Tibial nerve (tissue), 4 donors: ENCODE data around the gene EPHB3. TPM values are rescaled to one million over a fixed set of nuclear protein-coding genes. Genes with fewer than 3 reads are reported as not detected.

Experiments used
- DNase-seq, 2 donors: peaks; one replicate each; pipeline ENCODE4 v3.0.0-alpha.2; 2019; ENCODE audit warnings: low spot score in 2 of 2
- H3K27ac ChIP-seq, 4 donors: fragments of 200-600 bp; sonication (generic) in 3 of 4; one replicate each; pipeline ENCODE4 v1.5.1; 2017 to 2019; ENCODE audit warnings: mild to moderate bottlenecking in 1 of 4
- H3K27me3 ChIP-seq, 2 donors: fragments of 200-600 bp; sonication (generic) in 1 of 2; one replicate each; pipeline versions ENCODE4 v1.5.1 to v1.6.0; 2017 to 2019
- H3K36me3 ChIP-seq, 3 donors: fragments of 200-600 bp; sonication (generic); one replicate each; pipeline ENCODE4 v1.5.1; 2018 to 2019
- H3K4me1 ChIP-seq, 4 donors: fragments of 200-600 bp; sonication (generic) in 3 of 4; one replicate each; pipeline ENCODE4 v1.5.1; 2017 to 2019
- H3K4me3 ChIP-seq, 4 donors: fragments of 200-600 bp; sonication (generic) in 3 of 4; one replicate each; pipeline ENCODE4 v1.5.1; 2017 to 2019; ENCODE audit warnings: mild to moderate bottlenecking in 1 of 4, moderate library complexity in 1 of 4
- H3K9me3 ChIP-seq, 4 donors: fragments of 200-600 bp; sonication (generic) in 3 of 4; one replicate each; pipeline ENCODE4 v1.5.1; 2017 to 2019
- CTCF ChIP-seq, 5 experiments: fragments of 200-600 bp in 3 of 5; fragments of 450-650 bp in 2 of 5; sonication (generic) in 3 of 5; IDR thresholded peaks; one replicate each; pipeline ENCODE4 v1.5.1; 2016 to 2019; ENCODE audit warnings: antibody characterized with exemption in 5 of 5, mild to moderate bottlenecking in 3 of 5, moderate library complexity in 2 of 5
- EP300 ChIP-seq, 2 donors: sonication (generic); formaldehyde crosslinking; IDR thresholded peaks; one replicate each; pipeline ENCODE4 v1.6.1; 2017; ENCODE audit warnings: antibody characterized with exemption in 2 of 2, mild to moderate bottlenecking in 1 of 2
- POLR2A ChIP-seq, 2 donors: fragments of 450-650 bp; IDR thresholded peaks; one replicate each; pipeline ENCODE4 v1.6.1; 2017; ENCODE audit warnings: antibody characterized with exemption in 2 of 2, mild to moderate bottlenecking in 2 of 2, moderate library complexity in 2 of 2
- WGBS, 2 donors: methylation state at CpG; one replicate each; pipeline ENCODE4 v1.1.5; 2018; 5-methylcytosine and 5-hydroxymethylcytosine counted together
- total RNA-seq, 4 donors: library from RNA; depleted of rRNA; stranded (reverse); fragments of >200 nt; gene quantifications; one replicate each; pipeline ENCODE4 v1.1.0, GENCODE V29; 2016

The EPHB3 gene
- total RNA-seq, 4 donors from 2014 or later = 4.8 to 13.8 (median 5.9) TPM

GRCh38 chr3:184575701-184576100 lies 14.1 kb downstream of the EPHB3 start:
- peak overlapping the region in 1 of 4 donors; percentile 54 for H3K27ac ChIP-seq
- H3K36me3 ChIP-seq = peaks cover 0 to 67% (median 8%) of the 10 kb centered on the region in 3 donors
- 78 to 83% methylated on average over 9 of the region's 9 CpGs for WGBS, 2 donors

GRCh38 chr3:184576457-184577240 lies 15.1 kb downstream of the EPHB3 start:
- Histone ChIP-seq H3K4me3 (no peak overlapping the region), H3K9me3 (no peaks in the 10 kb centered on the region), H3K27me3 (no peaks in the 10 kb centered on the region), H3K36me3 (peaks cover 0 to 76% (median 8%) of the 10 kb centered on the region in 3 donors), H3K27ac (no peak overlapping the region), H3K4me1 (peaks cover 0 to 56% (median 3%) of the 10 kb centered on the region in 4 donors)
- no peak for DNase-seq
- WGBS, 2 donors = 81 to 86% methylated on average over 16 to 24 of the region's 25 CpGs
- TF ChIP-seq CTCF (IDR thresholded peaks at IDR 0.05) (no peak), EP300 (IDR thresholded peaks at IDR 0.05) (no peak), POLR2A (IDR thresholded peaks at IDR 0.05) (no peak)

More at GRCh38 chr3:184575701-184576100, 14.1 kb downstream of the EPHB3 start:
- Histone ChIP-seq H3K27me3 (no peaks in the 10 kb centered on the region), H3K4me3 (no peak overlapping the region), H3K4me1 (peaks cover 0 to 49% (median 3%) of the 10 kb centered on the region in 4 donors), H3K9me3 (no peaks in the 10 kb centered on the region)
- TF ChIP-seq EP300 (IDR thresholded peaks at IDR 0.05) (no peak), CTCF (IDR thresholded peaks at IDR 0.05) (no peak), POLR2A (IDR thresholded peaks at IDR 0.05) (no peak)
- no peak for DNase-seq

- DNase-seq = no peak
- H3K4me1 ChIP-seq = peaks cover 0 to 65% (median 11%) of the 10 kb centered on the region in 4 donors
- H3K27me3 ChIP-seq = no peaks in the 10 kb centered on the region
- H3K27ac ChIP-seq = peak overlapping the region in 1 of 4 donors; percentile 61
- TF ChIP-seq CTCF (IDR thresholded peaks at IDR 0.05) (no peak), POLR2A (IDR thresholded peaks at IDR 0.05) (no peak), EP300 (IDR thresholded peaks at IDR 0.05) (no peak)
- H3K4me3 ChIP-seq = no peak overlapping the region
- no peaks in the 10 kb centered on the region for H3K9me3 ChIP-seq
- peaks cover 0 to 76% (median 8%) of the 10 kb centered on the region in 3 donors for H3K36me3 ChIP-seq
- 90 to 91% methylated on average over 7 to 12 of the region's 15 CpGs for WGBS, 2 donors
Measured at GRCh38 chr3:184577546-184577945, 16.0 kb downstream of the EPHB3 start.

GRCh38 chr3:184578218-184578617 lies 16.6 kb downstream of the EPHB3 start:
- 66 to 76% methylated on average over 7 of the region's 7 CpGs for WGBS, 2 donors
- Histone ChIP-seq H3K4me1 (peaks cover 0 to 68% (median 11%) of the 10 kb centered on the region in 4 donors), H3K27me3 (no peaks in the 10 kb centered on the region), H3K4me3 (no peak overlapping the region), H3K9me3 (no peaks in the 10 kb centered on the region), H3K27ac (peak overlapping the region in 1 of 4 donors; percentile 61), H3K36me3 (peaks cover 0 to 69% (median 8%) of the 10 kb centered on the region in 3 donors)
- DNase-seq = no peak
- no peak for TF ChIP-seq EP300 (IDR thresholded peaks at IDR 0.05)
- TF ChIP-seq CTCF (IDR thresholded peaks at IDR 0.05) = no peak
- TF ChIP-seq POLR2A (IDR thresholded peaks at IDR 0.05) = no peak

DNA sequence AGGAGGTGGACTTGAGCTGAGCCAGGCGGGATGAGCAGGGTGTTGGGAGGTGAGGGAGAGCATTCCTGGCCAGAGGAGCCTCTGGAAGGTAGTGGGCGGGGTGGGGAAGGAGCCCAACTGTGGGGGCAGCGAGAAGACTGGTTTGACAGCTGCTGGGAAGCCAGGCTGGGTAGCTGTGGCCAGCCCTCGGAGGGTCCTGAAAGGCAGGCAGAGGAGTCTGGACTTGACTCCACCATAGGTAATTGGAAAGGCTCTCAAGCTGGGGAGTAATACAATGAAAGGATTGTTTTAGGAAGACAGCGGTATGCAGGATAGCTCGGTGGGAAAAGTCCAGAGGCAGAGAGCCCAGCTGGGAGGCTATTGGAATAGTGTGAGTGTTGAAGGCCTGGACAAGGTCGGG lies 17.2 kb downstream of the EPHB3 start:
- peaks cover 0 to 66% (median 8%) of the 10 kb centered on the region in 3 donors for H3K36me3 ChIP-seq
- 44 to 47% methylated on average over 7 of the region's 7 CpGs for WGBS, 2 donors

More for the DNA sequence above, 17.2 kb downstream of the EPHB3 start:
- peaks cover 0 to 69% (median 12%) of the 10 kb centered on the region in 4 donors for H3K4me1 ChIP-seq
- no peak overlapping the region for H3K4me3 ChIP-seq
- H3K9me3 ChIP-seq = no peaks in the 10 kb centered on the region
- no peaks in the 10 kb centered on the region for H3K27me3 ChIP-seq
- H3K27ac ChIP-seq = peak overlapping the region in 1 of 4 donors; percentile 61
- no peak for DNase-seq
- TF ChIP-seq CTCF (IDR thresholded peaks at IDR 0.05) (no peak), EP300 (IDR thresholded peaks at IDR 0.05) (no peak), POLR2A (IDR thresholded peaks at IDR 0.05) (no peak)
